HS-27A (cell line): ENCODE data around the gene CFAP410.

Source experiments
- DNase-seq: peaks from one replicate; pipeline ENCODE4 v3.0.0-alpha.2; 2012; ENCODE audit warnings: low read depth, missing footprints

Gene CFAP410

GRCh38 chr21:44330698-44331097 lies 8.5 kb downstream of the CFAP410 start:
- DNase-seq = no peak

- DNase-seq = no peak
Measured at GRCh38 chr21:44329971-44330681, 9.1 kb downstream of the CFAP410 start.

GRCh38 chr21:44329086-44329889 lies 9.9 kb downstream of the CFAP410 start:
- DNase-seq = no peak

- no peak for DNase-seq
Measured at GRCh38 chr21:44328242-44328895, 10.8 kb downstream of the CFAP410 start.

GRCh38 chr21:44327603-44327974 lies 11.6 kb downstream of the CFAP410 start:
- no peak for DNase-seq

GRCh38 chr21:44326716-44327602 lies 12.2 kb downstream of the CFAP410 start:
- DNase-seq = no peak

GRCh38 chr21:44326272-44326647 lies 12.9 kb downstream of the CFAP410 start:
- DNase-seq = no peak

GRCh38 chr21:44325386-44326271 lies 13.6 kb downstream of the CFAP410 start:
- no peak for DNase-seq

GRCh38 chr21:44324854-44325107 lies 14.4 kb downstream of the CFAP410 start:
- DNase-seq = no peak

- no peak for DNase-seq
Measured at GRCh38 chr21:44324106-44324853, 14.9 kb downstream of the CFAP410 start.

- DNase-seq = no peak
Measured at GRCh38 chr21:44323591-44323990, 15.6 kb downstream of the CFAP410 start.

GRCh38 chr21:44322621-44323325 lies 16.4 kb downstream of the CFAP410 start:
- no peak for DNase-seq

- DNase-seq = no peak
Measured at GRCh38 chr21:44321846-44322450, 17.2 kb downstream of the CFAP410 start.

GRCh38 chr21:44320847-44321246 lies 18.3 kb downstream of the CFAP410 start:
- no peak for DNase-seq

GRCh38 chr21:44319407-44320065 lies 19.7 kb downstream of the CFAP410 start:
- no peak for DNase-seq

- DNase-seq = no peak
Measured at GRCh38 chr21:44318489-44319285, 20.5 kb downstream of the CFAP410 start.

- no peak for DNase-seq
Measured at GRCh38 chr21:44317871-44318270, 21.3 kb downstream of the CFAP410 start.

- DNase-seq = no peak
Measured at GRCh38 chr21:44317241-44317782, 21.9 kb downstream of the CFAP410 start.
